AG09319 (cell line): ENCODE results near the gene ZNF750.

Source experiments
- DNase-seq: peaks from one replicate; pipeline ENCODE4 v3.0.0-alpha.2; 2010; ENCODE audit warnings: low read depth; ENCODE audit errors: extremely low read depth
- CTCF ChIP-seq: IDR thresholded peaks from 2 replicates; pipeline ENCODE4 v1.5.1; 2011; ENCODE audit warnings: low read depth, mild to moderate bottlenecking, inconsistent platforms, low read length, moderate library complexity

The ZNF750 gene

GRCh38 chr17:82831041-82831817 is 8.6 kb downstream of the ZNF750 start:
- no peak for TF ChIP-seq CTCF

GRCh38 chr17:82830249-82830661 is 9.6 kb downstream of the ZNF750 start:
- no peak for TF ChIP-seq CTCF
- DNase-seq = no peak

More at GRCh38 chr17:82831041-82831817, 8.6 kb downstream of the ZNF750 start:
- no peak for DNase-seq

GRCh38 chr17:82828875-82829487 is 10.8 kb downstream of the ZNF750 start:
- no peak for DNase-seq
- TF ChIP-seq CTCF = no peak

GRCh38 chr17:82826956-82827355 is 12.9 kb downstream of the ZNF750 start:
- no peak for TF ChIP-seq CTCF
- DNase-seq = no peak

GRCh38 chr17:82826211-82826610 is 13.6 kb downstream of the ZNF750 start:
- TF ChIP-seq CTCF = no peak
- DNase-seq = no peak

GRCh38 chr17:82825540-82826124 is 14.2 kb downstream of the ZNF750 start:
- no peak for DNase-seq
- TF ChIP-seq CTCF = no peak

- TF ChIP-seq CTCF = peak; percentile 7
- no peak for DNase-seq
Observed at GRCh38 chr17:82823004-82823403, 16.8 kb downstream of the ZNF750 start.
